Dermis blood vessel endothelial cell (primary cell): ENCODE data around the gene UBE4A. TPM values are rescaled to one million over a fixed set of nuclear protein-coding genes. Genes with fewer than 3 reads are reported as not detected.
"Not testable (repeated sequence)": the region's sequence is repeated elsewhere in the genome, so short reads cannot be mapped to it uniquely, and the experiment has no call there.

Source experiments
- DNase-seq: peaks from one replicate; pipeline ENCODE4 v3.0.0; 2010
- total RNA-seq: library from RNA; depleted of rRNA; stranded (reverse); fragments of >200 nt; gene quantifications from 2 replicates; pipeline ENCODE4 v1.2.3, GENCODE V29; 2014

Gene UBE4A
- total RNA-seq, 1 donor from 2014 or later, result 32.5 TPM

DNA sequence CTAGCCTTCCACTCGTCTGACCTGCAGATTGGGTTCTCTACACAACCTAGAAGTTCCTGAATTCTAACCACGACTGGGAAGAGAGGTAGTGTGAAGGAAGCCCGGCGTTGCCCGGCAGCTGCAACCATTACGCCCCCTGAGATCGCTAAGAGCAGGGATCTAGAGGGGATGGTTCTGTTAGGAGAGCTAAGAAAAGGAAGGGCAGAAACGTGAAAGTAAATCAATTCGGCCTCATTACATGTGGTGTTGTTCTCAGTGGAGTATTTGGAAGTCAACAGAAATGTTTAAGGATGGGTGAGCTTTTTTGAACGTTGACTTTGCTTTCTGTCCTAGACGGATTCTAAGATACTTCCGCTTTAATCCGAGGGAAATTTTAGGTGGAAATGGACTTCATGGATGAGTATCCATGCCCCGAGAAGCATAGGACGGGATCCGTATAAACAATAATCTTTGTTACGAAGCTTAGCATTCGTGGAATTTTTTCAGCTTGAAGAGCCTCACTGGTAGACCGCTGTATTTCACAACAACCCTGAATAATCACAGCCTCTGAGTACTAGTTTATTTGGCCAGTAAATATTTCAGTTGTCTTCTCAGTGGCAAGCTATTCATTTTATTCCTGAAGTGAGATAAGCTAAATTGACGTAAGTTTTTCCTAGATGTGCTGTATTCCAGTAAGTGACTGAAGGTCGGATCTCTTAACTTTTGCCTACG lies 42.6 kb downstream of the UBE4A start:
- peak; percentile 23 for DNase-seq

- not testable (repeated sequence) for DNase-seq
These were observed 43.2 kb downstream of the UBE4A start for GRCh38 chr11:118402594-118402993.

DNA sequence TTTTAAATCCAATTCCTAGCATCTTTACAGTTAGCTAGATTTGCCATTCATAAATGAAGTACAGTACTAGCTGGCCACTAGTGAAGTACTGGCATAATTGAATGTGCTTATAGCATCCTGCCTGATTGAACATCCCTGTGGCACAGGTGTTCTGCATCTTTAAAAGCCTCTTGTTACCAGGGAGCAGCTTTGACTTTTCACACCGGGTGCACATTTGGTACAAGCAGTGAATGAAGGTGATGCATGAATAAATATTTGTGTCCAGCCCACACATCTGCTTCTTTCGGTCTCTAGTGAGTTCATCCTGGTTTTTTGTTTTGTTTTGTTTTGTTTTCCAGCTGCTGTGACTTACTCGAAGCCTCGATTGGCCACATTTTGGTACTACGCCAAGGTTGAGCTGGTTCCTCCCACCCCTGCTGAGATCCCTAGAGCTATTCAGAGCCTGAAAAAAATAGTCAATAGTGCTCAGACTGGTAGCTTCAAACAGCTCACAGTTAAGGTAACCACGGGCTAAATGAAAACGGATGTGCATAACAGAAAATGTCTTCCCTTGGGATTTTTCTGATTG lies 47.3 kb downstream of the UBE4A start:
- peak; percentile 19 for DNase-seq

DNA sequence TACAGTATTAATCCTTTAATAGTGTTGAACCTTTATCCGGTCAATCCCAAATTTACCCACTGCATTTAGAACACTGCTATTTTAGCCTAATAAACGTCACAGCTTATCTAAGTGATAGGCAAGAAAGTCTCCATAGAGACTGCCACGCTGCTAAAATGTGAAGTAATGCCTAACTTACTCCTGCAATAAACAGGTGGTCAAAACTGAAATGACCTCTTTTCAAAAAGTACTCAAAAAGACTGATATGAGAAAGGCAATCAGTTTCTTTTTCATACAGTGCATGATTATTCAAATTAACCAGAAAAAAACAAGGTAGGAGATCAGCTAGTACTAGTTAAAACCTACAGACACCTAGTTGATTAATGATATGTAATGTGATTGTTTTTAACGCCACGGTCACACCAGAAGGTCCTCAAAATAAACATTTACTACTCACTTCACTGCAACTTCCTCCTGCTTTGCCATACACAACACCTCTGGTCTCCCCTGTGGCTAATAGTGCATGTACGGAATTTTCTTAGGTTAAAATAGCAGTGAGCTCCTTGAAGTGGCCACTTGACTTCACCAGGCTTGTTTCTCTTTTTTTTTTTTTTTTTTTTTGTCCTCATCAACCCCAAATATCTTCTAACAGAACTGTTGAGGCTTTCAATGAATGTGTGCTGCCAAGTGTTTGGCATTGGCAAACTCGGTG lies 50.8 kb downstream of the UBE4A start:
- DNase-seq, result no peak

DNA sequence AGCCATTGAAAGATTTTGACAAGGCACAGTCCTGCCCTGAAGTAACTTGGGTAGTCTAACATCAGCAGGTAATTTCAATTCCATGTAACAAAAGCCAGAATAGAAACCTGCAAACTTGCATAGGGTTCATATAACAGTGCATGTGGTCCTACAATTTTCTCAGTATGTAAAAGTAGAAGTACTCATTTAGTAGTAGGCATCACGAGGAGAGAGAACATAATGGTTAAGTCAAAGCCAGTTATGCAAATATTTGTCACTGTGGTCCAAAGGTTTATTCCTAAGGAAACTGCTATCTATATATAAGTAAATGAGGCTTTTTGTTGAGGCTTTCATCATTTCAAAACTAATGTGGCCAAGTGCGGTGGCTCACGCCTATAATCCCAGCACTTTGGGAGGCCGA lies 52.1 kb downstream of the UBE4A start:
- DNase-seq, result no peak

DNA sequence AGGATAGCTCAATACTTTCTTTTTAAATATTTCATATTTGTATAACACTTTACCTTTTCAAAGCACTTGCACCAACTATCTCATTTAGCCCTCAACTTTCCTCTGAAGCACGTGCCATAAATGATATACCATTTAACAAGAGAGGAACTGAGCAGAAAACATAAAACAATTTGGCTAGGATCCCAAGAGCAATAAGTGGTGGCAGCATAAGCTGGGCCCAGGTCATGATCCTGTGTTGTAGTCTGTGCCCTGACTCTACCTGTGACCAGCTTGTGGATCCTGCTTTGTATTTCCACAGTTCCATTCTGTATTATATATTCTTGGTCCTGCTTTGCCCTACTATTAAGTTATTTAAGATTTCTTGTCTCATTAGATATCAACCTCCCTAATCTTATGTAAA lies 53.5 kb downstream of the UBE4A start:
- no peak for DNase-seq

DNA sequence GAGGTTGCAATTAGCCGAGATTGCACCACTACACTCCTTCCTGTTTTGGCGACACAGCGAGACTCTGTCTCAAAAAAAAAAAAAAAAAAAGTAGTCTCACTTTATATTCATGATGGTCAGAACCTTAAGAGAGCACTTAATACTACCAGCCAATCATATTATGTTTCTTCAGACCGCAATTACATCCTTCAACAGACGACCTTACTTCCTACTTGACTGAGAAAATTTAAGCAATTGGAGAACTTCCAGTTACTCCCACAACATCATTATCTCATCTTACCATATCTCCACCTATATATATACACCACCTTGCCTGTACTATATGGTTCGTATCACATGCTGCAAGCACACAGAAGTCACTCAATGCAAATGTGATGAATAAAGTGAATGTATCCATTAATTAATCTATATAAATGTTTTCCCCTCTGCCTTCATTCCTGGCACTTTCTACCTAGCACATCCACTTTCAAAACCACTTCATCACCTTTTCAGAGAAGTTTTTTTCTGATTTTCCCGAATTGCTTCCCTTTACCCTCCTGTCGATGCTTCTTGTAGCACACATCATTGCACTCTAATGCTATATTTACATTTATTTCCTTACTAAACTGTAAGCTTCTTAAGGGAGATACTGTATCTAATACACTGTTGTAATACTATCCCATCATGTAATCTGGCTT lies 55.8 kb downstream of the UBE4A start:
- DNase-seq, result no peak

- peak; percentile 87 for DNase-seq
These were observed 56.3 kb downstream of the UBE4A start for GRCh38 chr11:118415739-118416068.

GRCh38 chr11:118416900-118417299 lies 57.5 kb downstream of the UBE4A start:
- not testable (repeated sequence) for DNase-seq

- DNase-seq, result no peak
These were observed 58.4 kb downstream of the UBE4A start for GRCh38 chr11:118417801-118418200.

DNA sequence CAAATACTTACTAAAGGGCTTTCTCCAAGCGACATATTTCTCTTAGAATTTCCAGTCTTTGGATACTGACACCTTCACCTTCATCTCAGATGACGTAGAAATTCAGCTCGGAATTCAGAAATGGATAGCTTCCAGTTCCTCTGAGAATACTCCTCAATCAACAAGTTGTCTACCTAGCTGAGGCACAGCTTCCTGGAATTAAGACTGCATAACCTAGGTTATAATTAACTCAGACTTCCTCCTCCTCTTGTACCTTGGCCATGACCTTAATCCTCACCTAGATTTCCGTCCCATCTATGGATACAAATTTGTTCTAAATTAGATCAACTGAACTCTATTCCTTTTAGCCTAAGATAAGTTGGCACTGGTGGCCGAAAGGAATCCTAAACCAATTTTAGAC lies 59.4 kb downstream of the UBE4A start:
- DNase-seq, result no peak

DNA sequence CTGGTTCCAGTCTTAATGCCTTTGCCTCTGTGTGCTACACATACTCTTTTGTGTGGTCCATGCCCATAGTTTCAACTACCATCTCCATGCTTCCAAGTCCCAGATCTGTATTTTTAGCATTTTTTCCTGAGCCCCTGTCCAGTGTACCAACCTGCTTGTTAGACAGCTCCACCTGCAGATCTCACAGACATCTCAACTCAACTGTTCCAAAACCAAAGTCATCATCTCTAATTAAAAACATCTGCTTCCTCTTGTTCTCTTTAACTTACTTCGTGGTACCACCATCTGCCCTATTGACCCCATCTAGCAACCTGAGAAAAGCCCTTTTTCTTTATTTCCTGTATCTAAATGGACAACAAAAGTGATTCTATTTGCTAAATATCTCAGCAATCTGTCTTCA lies 68.3 kb downstream of the UBE4A start:
- no peak for DNase-seq

GRCh38 chr11:118430956-118431355 lies 71.6 kb downstream of the UBE4A start:
- peak; percentile 12 for DNase-seq

DNA sequence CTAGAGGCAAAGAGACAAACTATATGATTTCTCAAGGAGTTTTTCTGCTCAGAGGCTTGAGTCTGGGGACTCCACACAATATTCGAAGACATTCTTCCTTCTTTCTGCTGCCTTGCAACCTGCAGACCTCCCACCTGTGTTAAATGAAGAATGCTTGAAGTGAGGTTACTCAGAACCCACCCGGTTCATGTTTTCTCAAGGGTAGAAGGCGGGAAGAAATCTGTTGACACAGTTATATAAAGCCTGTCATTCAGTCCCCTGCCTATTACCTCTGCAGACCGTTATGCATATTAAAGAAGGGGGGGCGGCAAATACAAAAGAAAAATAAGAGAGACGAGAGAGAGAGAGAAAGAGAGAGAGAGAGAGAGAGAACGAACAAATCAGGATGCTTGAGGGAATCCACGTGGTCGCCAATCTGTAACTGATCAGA lies 74.7 kb downstream of the UBE4A start:
- DNase-seq, result no peak

- peak; percentile 65 for DNase-seq
These were observed 75.3 kb downstream of the UBE4A start for GRCh38 chr11:118434553-118435289.

GRCh38 chr11:118435290-118435892 lies 76.0 kb downstream of the UBE4A start:
- peak; percentile 66 for DNase-seq

DNA sequence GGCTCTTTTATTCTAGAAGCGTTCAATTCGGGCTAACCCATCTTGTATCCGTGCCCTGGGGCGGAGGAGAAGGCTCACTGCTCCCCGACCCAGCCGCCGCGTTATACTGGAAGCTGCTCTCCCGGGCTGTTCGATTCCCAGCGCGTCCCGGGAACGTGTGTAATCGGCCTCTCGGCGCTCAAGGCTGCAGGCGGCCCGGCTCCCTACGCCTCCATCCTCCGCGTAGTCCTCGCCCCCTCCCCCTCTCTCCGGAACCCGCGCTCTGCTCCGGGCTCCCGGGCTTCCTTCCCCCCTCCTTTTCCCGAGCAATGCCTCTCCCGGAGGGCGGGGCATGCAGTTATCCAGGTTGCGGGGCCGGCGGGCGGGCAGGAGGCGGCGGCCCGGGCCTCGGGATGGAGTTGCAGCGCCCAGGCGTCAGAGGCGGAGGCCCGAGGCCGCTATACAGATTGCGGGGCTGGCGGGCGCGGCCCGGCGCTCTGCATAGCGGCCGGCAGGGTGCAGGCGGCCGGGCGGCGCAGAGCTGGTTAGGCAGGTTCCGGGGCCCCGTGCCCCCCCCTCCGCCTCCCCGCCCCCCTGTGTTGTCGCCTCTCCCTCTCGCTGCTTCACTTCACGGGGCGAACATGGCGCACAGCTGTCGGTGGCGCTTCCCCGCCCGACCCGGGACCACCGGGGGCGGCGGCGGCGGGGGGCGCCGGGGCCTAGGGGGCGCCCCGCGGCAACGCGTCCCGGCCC lies 76.7 kb downstream of the UBE4A start, which contains the start of gene KMT2A:
Gene KMT2A, plus strand, starts transcription at position 600 of the 732 bp plus-strand sequence. Its CDS starts 21 bp downstream, at position 621.
- peak; percentile 98 for DNase-seq

DNA sequence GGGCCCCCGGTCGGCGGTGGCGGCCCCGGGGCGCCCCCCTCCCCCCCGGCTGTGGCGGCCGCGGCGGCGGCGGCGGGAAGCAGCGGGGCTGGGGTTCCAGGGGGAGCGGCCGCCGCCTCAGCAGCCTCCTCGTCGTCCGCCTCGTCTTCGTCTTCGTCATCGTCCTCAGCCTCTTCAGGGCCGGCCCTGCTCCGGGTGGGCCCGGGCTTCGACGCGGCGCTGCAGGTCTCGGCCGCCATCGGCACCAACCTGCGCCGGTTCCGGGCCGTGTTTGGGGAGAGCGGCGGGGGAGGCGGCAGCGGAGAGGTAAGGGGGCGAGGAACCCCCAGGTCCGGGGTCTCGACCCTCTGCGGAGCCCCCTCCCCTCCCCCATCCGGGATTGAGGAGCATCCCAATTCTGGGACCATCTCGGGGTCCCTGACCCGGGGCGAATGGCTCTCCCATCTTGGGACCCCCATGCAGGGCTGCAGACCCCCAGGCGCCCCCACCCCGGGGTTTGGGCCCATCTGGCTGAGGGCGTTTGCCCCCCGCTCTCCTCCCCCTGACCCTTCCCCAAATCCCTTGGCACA lies 77.3 kb downstream of the UBE4A start:
- peak; percentile 39 for DNase-seq

GRCh38 chr11:118437208-118438125 lies 78.1 kb downstream of the UBE4A start:
- peak; percentile 45 for DNase-seq
